ENCODE data around the gene HSPB7.

- TF ChIP-seq POLR2A (IDR thresholded peaks at IDR 0.05; ENCODE audit: low read depth, low read length) (no peak), POLR2AphosphoS5 (IDR thresholded peaks at IDR 0.05; ENCODE audit: low read depth, low read length) (no peak), TAF1 (IDR thresholded peaks at IDR 0.05; ENCODE audit: borderline replicate concordance, low read depth, low read length) (no peak)
Observed at GRCh38 chr1:15970911-15971310, 46.9 kb downstream of the HSPB7 start.
